ENCODE results near the gene HHIP.

Gene HHIP

GRCh38 chr4:144658015-144658567 is 12.1 kb downstream of the HHIP start:
- no peak for DNase-seq

- no peak for DNase-seq
Observed at GRCh38 chr4:144658903-144659302, 12.9 kb downstream of the HHIP start.

- DNase-seq: no peak
Observed at GRCh38 chr4:144659447-144659846, 13.5 kb downstream of the HHIP start.

- no peak for DNase-seq
Observed at GRCh38 chr4:144663834-144664475, 18.0 kb downstream of the HHIP start.

DNA sequence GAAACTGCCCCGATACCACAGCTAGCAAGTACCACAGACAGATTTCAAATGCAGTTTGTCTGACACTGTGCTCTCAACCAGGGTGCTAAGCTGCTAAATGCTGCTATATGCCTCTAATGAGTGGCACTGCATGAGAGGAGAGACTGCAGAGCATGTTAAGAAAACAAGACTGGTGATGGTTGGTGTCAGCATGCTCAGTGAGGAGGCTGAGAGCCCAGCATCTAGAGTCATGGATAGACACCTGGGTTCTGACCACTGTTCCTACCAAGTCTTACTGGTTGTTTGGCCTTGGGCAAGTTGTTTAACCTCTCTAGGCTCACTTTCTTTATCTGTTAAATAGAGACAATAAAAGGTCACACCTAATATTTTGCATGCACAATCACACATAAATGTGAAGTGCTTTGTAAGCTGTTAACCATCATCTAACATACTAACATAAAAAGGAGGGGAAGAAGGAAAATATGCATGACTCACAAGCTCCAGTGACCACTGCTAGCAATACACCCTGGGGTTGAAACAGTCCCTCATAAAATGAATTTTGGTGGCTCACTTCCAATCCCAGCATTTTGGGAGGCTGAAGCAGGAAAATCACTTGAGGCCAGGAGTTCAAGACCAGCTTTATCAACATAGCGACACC is 20.7 kb downstream of the HHIP start:
- DNase-seq: no peak

DNA sequence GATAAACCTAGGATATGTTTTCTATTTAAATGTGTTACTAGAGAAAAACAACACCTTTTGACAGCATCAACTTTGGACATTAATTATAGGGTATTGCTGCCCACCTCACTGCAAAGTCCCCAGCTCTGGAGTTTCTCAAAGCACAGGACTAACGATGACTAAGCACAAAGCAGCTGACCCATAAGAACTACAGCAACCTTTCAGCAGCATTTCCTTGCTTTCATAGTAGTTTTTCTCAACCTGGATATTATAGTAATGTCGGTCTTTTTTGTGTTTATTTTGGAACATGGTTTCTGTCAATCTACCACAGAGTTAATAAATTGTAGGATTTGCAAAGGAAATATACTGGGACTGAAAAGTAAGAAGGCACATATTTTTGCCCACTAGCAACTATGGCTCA is 21.5 kb downstream of the HHIP start:
- no peak for DNase-seq

DNA sequence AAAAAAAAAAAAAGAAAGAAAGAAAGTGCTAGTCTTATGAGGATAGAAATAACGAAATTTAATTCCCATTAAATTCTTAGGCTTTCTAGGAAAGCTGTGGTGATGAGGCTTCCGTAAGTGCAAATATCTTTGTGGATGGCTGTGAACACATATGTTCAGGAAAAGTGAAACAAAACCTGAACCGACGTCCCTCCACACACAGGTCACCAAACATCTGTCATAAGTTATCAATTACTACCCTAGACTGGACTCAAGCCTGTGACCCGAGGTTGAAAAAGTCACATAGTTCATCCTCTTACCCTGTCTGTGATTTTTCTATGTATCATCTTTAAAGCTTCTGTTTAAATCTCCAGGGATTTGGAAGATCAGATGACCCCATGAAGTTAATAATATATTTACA is 24.8 kb downstream of the HHIP start:
- DNase-seq: no peak

GRCh38 chr4:144674711-144675110 is 28.8 kb downstream of the HHIP start:
- no peak for DNase-seq

- DNase-seq: no peak
Observed at GRCh38 chr4:144681806-144682205, 35.9 kb downstream of the HHIP start.

- no peak for DNase-seq
Observed at GRCh38 chr4:144683516-144683915, 37.6 kb downstream of the HHIP start.

GRCh38 chr4:144685911-144686310 is 40.0 kb downstream of the HHIP start:
- no peak for DNase-seq

DNA sequence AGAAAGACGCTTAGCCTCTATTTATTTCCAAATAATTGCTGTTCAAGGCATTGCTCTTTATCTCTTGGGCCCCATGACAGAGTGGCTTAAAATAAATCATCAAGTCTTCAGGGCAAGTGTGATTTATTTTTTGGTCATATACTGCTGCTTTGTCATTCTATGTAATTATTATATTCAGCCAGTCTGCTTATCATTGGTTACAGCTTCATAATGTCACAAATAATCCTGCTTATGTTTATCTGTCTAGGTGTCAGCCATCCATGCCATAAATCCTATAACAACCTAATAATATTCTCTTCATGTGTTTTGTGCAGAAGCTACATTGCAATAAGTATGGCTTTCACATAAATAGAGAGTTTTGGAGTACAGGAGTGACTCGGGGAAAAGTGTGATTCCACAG is 41.0 kb downstream of the HHIP start:
- no peak for DNase-seq

DNA sequence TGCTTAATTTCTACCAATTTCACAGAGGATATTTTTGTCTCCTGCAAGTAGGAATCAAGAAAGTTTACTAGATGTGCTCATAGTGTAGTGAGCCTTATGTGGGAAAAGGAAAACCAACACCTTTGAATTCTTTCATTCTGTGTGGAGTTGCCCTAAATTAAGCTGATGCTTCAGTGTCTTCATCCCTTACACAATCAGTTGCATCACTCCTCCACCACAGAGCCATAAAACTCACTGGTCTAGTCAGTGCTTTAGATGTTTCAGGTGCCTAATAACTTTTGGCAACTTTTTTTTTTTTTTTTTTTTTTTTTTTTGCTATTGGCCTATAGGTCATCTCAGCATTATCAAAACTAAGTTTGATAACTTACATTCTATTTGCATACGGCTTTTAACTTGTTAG is 41.5 kb downstream of the HHIP start:
- no peak for DNase-seq

DNA sequence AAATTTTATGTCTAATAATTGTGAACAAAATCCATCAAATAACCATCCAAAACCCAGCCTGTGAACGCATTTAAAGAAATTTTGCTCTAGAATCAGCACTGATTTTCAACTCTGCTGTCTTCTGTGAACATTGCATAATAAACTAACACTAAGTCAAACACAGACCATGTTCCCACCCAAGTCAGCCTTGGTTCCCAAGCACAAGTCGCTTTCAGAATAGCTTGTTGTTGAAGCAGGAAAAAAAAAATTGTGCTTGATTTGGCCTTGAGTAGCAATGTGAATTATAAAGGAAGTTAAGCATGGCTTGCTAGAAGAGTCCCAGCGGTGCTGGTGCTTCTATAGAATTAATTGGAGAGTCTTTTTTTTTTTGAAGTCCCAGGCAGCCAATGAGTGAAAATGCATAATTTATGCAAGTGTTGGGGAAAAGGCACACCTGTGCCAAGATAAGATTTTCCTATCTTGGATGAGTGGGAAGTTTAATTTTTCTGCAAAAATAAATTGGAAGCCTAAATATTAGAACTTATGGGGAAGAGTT is 42.1 kb downstream of the HHIP start:
- no peak for DNase-seq

GRCh38 chr4:144689125-144689524 is 43.2 kb downstream of the HHIP start:
- DNase-seq: no peak

GRCh38 chr4:144695721-144696120 is 49.8 kb downstream of the HHIP start:
- DNase-seq: no peak

GRCh38 chr4:144696376-144696775 is 50.4 kb downstream of the HHIP start:
- DNase-seq: no peak

DNA sequence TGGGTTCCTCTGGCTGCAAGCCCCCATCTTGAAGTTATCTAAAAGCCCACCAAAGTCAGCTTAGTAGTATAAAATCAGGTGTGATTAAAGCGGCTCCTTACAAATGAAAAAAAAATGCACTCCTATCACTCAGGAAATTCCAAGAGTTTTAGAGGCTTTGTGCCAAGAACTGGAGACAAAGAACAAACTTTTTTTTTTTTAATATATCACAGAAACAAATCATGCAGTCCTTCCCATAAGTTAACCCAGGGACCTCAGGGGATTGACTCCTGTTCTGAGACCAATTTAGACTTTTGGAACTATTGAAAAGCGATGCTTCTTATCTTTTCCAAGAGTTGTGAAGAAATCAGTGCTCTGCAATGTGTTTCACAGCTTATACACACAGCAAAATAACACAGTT is 53.6 kb downstream of the HHIP start:
- DNase-seq: no peak

DNA sequence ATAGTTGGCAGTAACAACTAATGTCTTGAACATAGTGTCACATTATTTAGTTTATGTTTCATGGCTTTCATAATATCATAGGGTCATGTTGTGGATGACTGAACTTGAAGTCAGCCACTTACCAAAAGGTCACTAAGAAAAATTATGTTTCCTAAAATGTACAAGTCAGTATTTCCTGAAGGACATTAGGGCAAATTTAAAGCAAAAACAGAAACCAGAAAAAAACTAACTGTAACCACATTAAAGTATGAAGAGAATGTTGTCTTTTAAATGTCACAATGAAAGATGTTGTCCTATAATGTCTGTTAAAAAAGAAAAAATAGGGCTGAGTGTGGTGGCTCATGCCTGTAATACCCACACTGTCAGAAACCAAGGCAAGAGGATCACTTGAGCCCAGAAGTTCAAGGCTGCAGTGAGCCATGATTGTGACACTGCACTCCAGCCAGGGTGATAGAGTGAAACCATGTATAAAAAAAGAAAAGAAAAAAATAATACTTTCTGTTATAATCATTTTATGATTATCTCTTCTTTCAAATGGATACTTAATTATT is 55.8 kb downstream of the HHIP start:
- DNase-seq: no peak

GRCh38 chr4:144703494-144703893 is 57.5 kb downstream of the HHIP start:
- no peak for DNase-seq

DNA sequence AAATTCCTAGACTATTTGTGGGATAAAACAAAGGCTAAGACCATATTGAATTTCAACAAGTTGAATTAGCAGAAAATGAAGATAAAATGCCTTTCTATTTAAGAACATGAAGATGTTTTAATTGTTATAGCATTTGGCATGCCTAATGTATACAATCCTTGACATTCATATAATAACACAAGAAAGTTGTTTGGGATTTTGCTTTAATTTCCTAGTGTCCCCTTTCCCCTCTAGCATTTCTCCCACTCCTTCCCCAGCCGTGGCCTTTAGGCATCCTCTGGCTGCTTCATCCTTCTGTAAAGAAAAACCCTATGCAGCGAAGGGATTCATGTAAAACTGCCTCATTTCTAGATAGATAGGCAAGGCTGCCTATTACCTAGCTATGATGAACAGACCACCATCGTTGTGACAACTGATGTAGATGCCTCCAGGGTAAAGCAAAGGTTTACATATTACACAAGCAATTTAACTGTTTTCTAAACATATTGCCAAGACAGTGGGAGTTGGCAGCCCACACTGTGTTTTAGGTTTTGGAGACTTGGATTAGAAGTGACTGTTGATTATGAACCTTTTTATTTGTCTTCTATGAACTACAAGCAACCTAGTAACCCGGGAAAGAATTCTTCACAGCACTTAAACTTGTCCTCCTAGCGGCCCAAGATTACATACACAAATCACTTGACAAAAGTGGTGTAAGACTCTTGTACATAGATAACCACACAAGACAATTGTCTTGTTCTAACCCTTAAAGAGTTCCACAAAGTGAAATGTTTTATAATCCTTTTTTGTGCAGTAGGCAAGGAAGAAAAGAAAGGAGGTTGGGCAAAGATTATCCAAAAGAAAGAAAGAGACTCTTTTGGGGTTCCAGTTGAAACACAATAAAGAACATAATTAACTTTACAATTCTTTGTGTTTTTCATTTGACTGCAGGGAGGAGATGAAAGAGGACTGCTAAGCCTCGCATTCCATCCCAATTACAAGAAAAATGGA is 59.9 kb downstream of the HHIP start:
- DNase-seq: no peak

- DNase-seq: no peak
Observed at GRCh38 chr4:144709159-144709558, 63.2 kb downstream of the HHIP start.

Measured in CD4-positive, alpha-beta T cell treated with Interferon alpha-2 for 1 hour (primary cell).